C4-2B (cell line): ENCODE results near the gene SEL1L2.
A peak's percentile ranks its signal among the peaks of the same experiment; 100 is the strongest.

Experiments used
- ZFX ChIP-seq: fragments of 450-650 bp; IDR thresholded peaks from 2 replicates; pipeline ENCODE4 v1.6.1; 2017
- TF ChIP-seq, protein P1 (sequence below): fragments of 450-650 bp; conservative IDR thresholded peaks from 2 replicates; pipeline ENCODE4 v1.5.1; 2017; ENCODE audit warnings: mild to moderate bottlenecking

- TF ChIP-seq, protein P1, sequence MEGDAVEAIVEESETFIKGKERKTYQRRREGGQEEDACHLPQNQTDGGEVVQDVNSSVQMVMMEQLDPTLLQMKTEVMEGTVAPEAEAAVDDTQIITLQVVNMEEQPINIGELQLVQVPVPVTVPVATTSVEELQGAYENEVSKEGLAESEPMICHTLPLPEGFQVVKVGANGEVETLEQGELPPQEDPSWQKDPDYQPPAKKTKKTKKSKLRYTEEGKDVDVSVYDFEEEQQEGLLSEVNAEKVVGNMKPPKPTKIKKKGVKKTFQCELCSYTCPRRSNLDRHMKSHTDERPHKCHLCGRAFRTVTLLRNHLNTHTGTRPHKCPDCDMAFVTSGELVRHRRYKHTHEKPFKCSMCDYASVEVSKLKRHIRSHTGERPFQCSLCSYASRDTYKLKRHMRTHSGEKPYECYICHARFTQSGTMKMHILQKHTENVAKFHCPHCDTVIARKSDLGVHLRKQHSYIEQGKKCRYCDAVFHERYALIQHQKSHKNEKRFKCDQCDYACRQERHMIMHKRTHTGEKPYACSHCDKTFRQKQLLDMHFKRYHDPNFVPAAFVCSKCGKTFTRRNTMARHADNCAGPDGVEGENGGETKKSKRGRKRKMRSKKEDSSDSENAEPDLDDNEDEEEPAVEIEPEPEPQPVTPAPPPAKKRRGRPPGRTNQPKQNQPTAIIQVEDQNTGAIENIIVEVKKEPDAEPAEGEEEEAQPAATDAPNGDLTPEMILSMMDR, result peak; percentile 44
- no peak for TF ChIP-seq ZFX
These were observed 92.3 kb downstream of the SEL1L2 start for GRCh38 chr20:13898012-13898612.
